HG02852 (cell line): ENCODE data around the gene GYS1.
A peak's percentile ranks its signal among the peaks of the same experiment; 100 is the strongest.
"Not testable (repeated sequence)": the region's sequence is repeated elsewhere in the genome, so short reads cannot be mapped to it uniquely, and the experiment has no call there.

Experiments
- ATAC-seq: cut with Tn5 transposase; IDR thresholded peaks from one replicate; pipeline ENCODE4 v1.9.1; 2021; ENCODE audit warnings: mild to moderate bottlenecking, moderate library complexity; ENCODE audit not compliant: unreplicated experiment

GYS1 gene

DNA sequence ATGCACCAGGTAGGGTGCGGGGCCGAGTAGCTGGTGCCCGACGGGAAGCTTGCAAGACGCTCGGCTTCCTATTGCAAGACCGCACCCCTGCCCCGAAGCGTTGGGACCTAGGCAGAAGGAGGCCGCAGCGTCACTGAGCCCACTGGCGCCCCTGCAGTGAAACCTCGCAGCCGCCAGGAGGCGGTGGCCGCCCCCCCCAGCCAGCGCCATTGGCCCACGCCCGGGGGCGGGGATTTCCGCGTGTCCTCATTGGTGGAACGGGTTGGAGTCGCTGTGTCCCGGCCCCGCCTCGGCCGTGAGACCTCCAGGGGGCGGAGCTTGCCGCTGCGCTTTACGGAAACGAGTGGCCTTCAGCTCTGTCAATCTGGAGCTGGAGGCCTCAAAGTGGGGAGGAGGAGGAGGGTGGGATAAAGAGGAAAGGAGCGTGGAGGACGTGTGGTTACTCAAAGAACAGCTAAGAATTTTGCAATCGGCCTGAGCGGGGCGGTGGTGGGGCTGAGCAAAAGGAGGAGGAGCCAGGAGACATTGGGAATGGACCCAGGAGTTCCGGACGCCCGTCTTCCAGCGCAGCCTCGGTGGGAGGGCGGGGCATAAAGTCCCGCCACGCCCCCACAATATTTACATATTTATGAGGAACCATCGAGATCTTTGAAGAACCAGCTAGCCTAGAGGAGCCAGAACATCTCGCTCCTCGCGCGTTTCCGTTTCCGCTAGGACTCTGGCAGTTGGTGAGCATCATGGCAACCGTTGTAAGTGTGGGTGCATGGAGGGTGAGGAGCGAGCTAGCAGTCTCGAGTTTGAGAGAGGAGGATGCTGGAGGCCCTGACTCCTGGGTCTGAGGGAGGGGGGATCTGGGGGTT is at the start of gene GYS1, which contains the start of gene RUVBL2:
Gene GYS1 (minus strand): TSS at position 135 of the 860 bp plus-strand sequence. CDS start 197 bp downstream, outside the sequence.
Gene RUVBL2 (plus strand): TSS at position 713 of the 860 bp plus-strand sequence. CDS start 25 bp downstream, at position 738.
- ATAC-seq, result peak; percentile 85

DNA sequence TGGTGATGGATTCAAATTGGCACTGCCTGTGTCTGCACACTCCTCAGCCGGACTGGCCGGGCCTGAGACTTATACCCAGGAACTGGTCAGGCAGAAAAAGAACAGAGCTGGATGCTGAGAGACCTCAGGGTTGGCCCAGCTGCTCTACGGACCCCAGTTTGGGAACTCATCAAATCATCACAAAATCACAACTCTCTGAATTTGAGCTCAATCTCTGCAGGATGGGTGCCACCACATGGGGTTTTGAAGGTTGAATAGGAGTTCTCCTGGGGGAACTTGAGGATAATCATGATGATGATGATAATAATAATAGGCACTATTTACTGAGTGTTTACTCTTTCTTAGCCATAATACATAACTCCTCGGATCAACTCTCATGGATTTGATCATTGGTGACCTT is 49.6 kb upstream of the GYS1 start:
- not testable (repeated sequence) for ATAC-seq

DNA sequence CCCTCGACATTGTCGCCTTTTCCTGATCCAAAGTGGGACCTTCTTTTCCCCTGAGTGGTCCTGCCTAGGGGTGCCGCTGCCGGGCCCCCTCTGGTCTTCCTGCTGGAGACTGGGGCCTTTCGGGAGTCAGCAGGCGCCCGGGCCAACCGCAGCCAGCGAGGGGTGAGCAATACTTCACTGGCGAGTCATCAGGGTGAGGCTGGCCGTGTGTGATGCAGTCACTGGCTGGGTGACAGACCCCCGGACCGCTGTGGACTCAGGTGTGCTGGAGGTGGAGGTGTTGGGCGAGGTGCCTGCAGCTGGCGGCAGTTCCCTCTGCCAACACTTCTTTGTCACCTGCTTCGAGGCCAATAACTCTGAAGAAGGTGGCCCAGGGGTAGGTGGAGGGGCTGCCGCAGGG is 49.1 kb upstream of the GYS1 start:
- ATAC-seq, result no peak

DNA sequence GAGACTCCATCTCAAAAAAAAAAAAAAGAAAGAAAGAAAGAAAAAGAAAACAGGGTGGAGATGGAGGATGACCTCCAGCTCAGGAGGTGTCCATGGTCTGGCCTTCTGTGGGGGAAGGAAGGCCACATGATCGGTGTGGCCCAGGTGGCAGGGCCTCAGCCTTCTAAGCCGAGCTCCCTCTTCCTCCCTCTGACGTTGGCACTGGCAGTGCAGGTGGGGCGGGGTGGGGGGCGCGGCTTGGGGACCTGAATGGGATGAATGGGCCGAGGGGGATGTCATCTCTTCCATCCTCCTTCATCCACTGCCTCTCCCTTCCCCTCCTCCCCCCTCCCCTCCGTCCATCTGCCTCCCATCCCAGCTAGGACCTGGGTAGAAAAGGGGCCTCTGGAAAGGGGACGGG is 46.6 kb upstream of the GYS1 start:
- ATAC-seq, result not testable (repeated sequence)

DNA sequence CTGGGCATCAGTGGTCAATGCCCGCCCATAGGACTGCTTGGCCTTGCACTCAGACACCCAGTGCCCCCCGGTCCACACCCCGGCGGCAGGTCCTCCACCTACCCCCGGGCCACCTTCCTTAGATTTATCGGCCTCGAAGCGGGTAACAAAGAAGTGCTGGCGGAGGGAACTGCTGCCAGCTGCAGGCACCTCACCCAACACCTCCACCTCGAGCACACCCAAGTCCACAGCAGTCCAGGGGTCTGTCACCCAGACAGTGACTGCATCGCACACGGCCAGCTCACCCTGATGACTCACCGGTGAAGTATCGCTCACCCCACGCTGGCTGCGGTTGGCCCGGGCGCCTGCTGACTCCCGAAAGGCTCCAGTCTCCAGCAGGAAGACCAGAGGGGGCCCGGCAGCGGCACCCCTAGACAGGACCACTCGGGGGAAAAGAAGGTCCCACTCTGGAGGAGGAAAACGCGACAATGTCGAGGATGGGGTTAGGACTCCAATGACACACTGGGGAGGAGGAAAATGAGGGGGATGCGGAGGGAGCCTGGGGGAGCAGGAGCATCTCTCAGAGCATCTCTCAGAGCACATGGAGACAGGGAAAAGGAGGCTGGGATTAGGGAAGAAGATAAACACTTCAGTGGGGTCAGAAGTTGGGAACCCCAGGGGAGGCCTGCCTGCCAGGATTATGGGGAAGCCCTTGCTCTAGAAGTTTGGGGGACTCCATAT is 45.6 kb upstream of the GYS1 start:
- ATAC-seq, result not testable (repeated sequence)

DNA sequence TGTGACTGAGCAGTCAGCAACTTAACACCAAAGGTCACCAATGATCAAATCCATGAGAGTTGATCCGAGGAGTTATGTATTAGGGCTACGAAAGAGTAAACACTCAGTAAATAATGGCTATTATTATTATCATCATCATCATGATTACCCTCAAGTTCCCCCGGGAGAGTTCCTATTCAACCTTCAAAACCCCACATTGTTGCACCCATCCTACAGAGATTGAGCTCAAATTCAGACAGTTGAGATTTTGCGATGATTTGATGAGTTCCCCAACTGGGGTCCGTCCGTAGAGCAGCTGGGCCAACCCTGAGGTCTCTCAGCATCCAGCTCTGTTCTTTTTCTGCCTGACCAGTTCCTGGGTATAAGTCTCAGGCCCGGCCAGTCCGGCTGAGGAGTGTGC is 45.0 kb upstream of the GYS1 start:
- not testable (repeated sequence) for ATAC-seq

DNA sequence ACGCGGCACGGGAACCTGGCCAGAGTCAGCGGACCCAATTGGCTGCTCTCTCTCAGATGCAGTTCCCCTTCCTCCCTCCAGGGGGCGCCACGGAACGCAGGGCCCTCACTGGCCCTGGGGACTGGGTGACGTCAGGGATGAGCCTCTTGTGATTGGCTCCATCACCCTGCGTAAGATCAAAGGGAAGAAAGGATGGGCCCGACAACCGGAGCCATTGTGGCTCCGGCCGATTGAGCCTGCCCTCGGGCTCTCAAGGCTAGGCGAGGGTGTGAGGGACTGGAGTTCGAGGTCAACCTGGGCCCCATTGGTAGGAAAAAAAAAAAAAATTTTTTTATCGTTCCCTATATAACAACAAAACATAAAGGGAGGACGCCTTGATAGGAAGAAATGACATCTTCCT is 43.7 kb upstream of the GYS1 start, which contains the start of gene CGB1:
Gene CGB1 (minus strand): TSS at position 81 of the 400 bp plus-strand sequence. CDS start 184 bp downstream, outside the sequence.
- not testable (repeated sequence) for ATAC-seq

DNA sequence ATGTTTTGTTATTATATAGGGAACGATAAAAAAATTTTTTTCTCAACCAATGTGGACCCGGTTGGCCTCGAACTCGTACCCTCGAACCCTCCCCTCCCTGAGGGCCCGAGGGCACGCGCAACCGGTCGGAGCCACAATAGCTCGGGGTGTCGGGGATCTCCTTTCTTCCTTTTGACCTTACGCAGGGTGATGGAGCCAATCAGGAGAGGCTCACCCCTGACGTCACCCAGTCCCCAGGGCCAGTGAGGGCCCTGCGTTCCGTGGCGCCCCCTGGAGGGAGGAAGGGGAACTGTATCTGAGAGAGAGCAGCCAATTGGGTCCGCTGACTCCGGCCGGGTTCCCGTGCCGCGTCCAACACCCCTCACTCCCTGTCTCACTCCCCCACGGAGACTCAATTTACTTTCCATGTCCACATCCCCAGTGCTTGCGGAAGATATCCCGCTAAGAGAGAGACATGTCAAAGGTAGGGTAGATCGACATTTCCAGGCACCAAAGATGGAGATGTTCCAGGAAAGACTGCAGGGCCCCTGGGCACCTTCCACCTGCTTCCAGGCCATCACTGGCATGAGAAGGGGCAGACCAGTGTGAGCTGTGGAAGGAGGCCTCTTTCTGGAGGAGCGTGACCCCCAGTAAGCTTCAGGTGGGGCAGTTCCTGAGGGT is 38.7 kb upstream of the GYS1 start, which contains the start of gene CGB2:
Gene CGB2 (plus strand): TSS at position 249 of the 660 bp plus-strand sequence. CDS start 206 bp downstream, at position 455.
- ATAC-seq, result not testable (repeated sequence)

DNA sequence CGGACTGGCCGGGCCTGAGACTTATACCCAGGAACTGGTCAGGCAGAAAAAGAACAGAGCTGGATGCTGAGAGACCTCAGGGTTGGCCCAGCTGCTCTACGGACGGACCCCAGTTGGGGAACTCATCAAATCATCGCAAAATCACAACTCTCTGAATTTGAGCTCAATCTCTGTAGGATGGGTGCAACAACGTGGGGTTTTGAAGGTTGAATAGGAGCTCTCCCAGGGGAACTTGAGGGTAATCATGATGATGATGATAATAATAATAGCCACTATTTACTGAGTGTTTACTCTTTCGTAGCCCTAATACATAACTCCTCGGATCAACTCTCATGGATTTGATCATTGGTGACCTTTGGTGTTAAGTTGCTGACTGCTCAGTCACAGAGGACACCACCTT is 37.2 kb upstream of the GYS1 start:
- ATAC-seq, result not testable (repeated sequence)

DNA sequence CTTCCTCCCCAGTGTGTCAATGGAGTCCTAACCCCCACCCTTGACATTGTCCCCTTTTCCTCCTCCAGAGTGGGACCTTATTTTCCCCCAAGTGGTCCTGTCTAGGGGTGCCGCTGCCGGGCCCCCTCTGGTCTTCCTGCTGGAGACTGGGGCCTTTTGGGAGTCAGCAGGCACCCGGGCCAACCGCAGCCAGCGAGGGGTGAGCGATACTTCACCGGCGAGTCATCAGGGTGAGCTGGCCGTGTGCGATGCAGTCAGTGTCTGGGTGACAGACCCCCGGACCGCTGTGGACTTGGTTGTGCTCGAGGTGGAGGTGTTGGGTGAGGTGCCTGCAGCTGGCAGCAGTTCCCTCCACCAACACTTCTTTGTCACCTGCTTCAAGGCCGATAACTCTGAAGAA is 36.6 kb upstream of the GYS1 start:
- ATAC-seq, result not testable (repeated sequence)

DNA sequence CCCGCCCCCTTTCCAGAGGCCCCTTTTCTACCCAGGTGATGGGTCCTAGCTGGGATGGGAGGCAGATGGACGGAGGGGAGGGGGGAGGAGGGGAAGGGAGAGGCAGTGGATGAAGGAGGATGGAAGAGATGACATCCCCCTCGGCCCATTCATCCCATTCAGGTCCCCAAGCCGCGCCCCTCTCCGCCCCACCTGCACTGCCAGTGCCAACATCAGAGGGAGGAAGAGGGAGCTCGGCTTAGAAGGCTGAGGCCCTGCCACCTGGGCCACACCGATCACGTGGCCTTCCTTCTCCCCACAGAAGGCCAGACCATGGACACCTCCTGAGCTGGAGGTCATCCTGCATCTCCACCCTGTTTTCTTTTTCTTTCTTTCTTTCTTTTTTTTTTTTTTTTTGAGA is 35.6 kb upstream of the GYS1 start:
- not testable (repeated sequence) for ATAC-seq

DNA sequence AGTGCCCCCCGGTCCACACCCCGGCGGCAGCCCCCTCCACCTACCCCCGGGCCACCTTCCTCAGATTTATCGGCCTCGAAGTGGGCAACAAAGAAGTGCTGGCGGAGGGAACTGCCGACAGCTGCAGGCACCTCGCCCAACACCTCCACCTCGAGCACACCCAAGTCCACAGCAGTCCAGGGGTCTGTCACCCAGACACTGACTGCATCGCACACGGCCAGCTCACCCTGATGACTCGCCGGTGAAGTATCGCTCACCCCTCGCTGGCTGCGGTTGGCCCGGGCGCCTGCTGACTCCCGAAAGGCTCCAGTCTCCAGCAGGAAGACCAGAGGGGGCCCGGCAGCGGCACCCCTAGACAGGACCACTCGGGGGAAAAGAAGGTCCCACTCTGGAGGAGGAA is 32.5 kb upstream of the GYS1 start:
- not testable (repeated sequence) for ATAC-seq

DNA sequence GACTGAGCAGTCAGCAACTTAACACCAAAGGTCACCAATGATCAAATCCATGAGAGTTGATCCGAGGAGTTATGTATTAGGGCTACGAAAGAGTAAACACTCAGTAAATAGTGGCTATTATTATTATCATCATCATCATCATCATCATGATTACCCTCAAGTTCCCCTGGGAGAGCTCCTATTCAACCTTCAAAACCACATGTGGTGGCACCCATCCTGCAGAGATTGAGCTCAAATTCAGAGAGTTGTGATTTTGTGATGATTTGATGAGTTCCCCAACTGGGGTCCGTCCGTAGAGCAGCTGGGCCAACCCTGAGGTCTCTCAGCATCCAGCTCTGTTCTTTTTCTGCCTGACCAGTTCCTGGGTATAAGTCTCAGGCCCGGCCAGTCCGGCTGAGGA is 32.0 kb upstream of the GYS1 start:
- not testable (repeated sequence) for ATAC-seq

DNA sequence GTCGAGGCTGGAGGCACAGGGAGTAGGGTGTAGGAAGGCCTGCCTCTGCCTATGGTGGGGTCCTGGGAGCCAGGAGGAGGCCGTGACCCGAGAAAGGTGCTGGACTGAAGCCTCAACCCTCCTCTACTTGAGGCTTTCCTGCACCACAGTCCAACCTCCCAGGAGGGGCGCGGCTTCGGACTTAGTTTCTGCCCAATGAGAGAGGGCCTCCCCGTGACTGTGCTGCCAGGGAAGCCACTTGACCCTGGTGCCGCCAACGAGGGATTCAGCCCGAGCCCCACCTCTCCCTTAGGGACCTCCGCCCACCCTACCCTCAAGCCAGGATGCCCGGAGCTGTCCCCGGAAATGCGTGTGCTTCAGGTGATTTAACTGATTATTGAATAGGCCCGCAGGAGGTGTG is 31.1 kb upstream of the GYS1 start, which contains the start of gene CGB3:
Gene CGB3 (minus strand): TSS at position 101 of the 400 bp plus-strand sequence. CDS start 362 bp downstream, outside the sequence.
- not testable (repeated sequence) for ATAC-seq

DNA sequence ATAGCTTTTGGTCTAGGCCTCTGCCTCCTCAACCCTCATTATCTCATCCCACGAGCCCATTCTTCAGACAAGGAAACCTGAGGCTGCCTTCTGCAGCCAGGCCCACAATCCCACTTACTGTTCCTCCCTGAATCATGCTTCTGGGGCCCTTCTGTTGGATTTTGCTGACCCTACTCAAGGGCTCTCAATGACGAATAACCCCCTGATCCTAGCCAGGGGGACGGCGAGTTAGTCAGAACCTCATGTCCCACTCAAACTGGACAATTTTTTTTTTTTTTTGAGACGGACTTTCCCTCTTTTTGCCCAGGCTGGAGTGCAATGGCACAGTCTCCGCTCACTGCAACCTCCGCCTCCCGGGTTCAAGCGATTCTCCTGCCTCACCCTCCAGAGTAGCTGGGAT is 29.0 kb upstream of the GYS1 start:
- no peak for ATAC-seq

DNA sequence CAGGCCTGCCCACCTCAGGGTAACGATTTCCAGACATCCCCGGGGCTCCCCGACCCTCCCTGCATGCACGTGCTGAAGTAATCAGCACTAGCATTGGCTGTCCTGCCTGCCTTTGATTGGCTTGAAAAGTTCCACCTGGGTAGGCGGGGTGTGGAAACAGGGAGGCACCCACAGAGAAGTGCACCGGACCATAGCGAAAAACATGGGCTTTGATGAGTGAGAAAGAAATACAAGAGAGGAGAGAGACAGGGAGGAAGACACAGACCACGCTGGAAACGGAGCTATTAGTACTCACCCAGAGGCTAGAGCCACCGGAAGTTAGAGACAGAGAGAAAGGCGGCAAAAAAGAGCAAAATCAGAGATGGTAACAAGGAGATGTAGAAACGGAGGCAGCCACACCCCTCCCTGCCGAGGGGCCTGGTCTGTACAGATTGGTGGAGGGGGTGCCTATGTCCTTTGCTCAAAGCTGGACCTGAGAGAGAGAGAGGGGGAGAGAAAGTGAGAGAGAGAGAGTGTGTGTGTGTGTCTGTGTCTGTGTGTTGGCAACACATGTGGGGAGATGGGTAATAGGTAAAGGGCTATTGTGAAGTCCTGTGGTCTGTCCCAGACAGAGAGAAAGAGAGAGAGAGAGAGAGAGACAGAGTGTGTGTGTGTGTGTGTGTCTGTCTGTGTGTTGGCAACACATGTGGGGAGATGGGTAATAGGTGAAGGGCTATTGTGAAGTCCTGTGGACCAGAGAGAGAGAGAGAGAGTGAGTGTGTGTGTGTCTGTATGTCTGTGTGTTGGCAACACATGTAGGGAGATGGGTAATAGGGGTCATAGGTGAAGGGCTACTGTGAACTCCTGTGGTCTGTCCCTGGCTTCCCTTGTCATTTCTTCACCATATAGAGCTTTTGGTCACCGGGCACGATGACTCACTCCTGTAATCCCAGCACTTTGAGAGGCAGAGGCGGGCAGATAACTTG is 28.1 kb upstream of the GYS1 start:
- ATAC-seq, result no peak

DNA sequence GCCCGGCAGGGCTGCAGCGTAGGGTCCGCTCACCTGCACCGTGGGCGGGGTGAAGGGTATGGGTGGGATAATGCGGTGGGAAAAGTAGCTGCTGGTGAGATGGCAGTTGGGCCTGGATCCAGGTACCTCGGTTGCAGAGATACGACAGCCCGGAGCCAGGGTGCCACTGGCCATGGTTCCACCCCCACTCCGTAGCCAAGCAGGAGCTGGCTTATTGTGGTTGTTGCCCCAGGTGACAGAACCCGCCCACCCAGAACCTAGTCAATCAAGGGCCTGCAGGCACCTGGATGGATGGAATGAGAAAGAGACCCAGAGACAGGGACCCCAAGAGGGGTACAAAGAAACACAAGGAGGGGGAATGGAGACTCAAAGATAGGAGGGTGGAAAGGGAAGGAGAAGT is 27.2 kb upstream of the GYS1 start:
- ATAC-seq, result no peak

DNA sequence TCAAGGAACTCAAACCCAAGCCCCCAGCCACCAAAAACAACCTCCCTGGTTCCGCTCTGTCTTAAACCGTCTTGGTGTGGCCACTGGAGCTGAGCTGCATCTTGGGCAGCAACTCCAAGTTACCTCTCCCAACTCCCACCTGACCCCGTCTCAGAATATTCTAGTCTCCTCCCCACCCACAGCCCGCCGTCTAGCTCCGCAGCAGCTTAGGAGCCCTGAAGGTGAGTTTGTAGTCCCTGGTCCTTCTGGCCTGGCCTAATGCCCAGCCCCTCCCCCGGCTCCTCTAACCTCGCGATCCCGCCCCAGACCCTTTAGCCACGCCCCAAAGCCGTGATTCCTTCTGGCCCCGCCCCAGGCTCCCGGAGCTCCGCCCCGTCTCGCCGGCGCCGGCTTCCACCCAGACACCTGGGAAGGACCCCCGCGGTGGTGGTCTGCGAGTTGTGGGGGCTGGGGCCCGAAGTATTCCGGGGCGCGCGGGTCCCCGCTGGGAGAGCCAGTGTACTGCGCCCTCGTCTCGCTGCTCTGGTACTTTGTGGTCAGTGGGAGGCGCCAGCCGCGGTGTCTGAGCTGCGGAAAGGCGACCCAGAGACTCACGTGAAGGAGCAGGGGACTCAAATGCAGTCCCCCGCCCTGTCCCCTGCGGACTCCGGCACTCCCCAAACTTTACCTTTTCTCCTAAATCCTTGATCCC is 26.3 kb upstream of the GYS1 start:
- ATAC-seq, result no peak
